GM19193 (cell line): ENCODE results near the gene MPC2.

ENCODE experiments used
- POLR2A ChIP-seq: IDR thresholded peaks from 4 replicates; pipeline ENCODE4 v1.6.1; 2011; ENCODE audit not compliant: insufficient read depth, insufficient read length; ENCODE audit errors: extremely low read depth

The MPC2 gene

GRCh38 chr1:167890400-167890799, 46.5 kb downstream of the MPC2 start:
- no peak for TF ChIP-seq POLR2A

GRCh38 chr1:167882376-167882775, 54.5 kb downstream of the MPC2 start:
- no peak for TF ChIP-seq POLR2A

GRCh38 chr1:167881786-167882185, 55.1 kb downstream of the MPC2 start:
- TF ChIP-seq POLR2A, result no peak

- no peak for TF ChIP-seq POLR2A
These were observed 55.8 kb downstream of the MPC2 start for GRCh38 chr1:167881069-167881468.

- no peak for TF ChIP-seq POLR2A
These were observed 56.3 kb downstream of the MPC2 start for GRCh38 chr1:167880580-167881021.

- no peak for TF ChIP-seq POLR2A
These were observed 57.4 kb downstream of the MPC2 start for GRCh38 chr1:167879508-167879907.

- no peak for TF ChIP-seq POLR2A
These were observed 58.3 kb downstream of the MPC2 start for GRCh38 chr1:167878372-167879160.

- TF ChIP-seq POLR2A, result no peak
These were observed 60.2 kb downstream of the MPC2 start for GRCh38 chr1:167876597-167877175.

GRCh38 chr1:167871331-167871730, 65.5 kb downstream of the MPC2 start:
- no peak for TF ChIP-seq POLR2A
